K562 (cell line): ENCODE data around the gene GPR68. TPM values are rescaled to one million over a fixed set of nuclear protein-coding genes. Genes with fewer than 3 reads are reported as not detected.
"Not testable (repeated sequence)": the region's sequence is repeated elsewhere in the genome, so short reads cannot be mapped to it uniquely, and the experiment has no call there.

ENCODE experiments used
- ATAC-seq: fragments of 200-7000 bp; cut with Tn5 transposase; 3 replicates; pipeline ENCODE4 v1.9.1; 2020; ENCODE audit warnings: moderate library complexity
- BruUV-seq: library from RNA; stranded (reverse); fragments of 400-500 nt; replicated peaks from 2 replicates; lab custom pipeline; 2021; lab: Mats Ljungman, UMichigan
- CTCF ChIA-PET: fragments of 300-600 bp; formaldehyde crosslinking; extraction: SDS; loops from one replicate; lab custom pipeline; 2021; ENCODE audit warnings: low intra/inter-chr PET ratio; lab: Yijun Ruan, JAX
- POLR2A ChIA-PET: fragments of 300-600, 350-650 bp; sonication (Branson Sonifier 250); formaldehyde crosslinking; extraction: SDS; loops from one replicate; lab custom pipeline; 2021; ENCODE audit warnings: antibody characterized with exemption, inconsistent platforms; lab: Yijun Ruan, JAX
- DNase-seq, 4 experiments: peaks; one replicate each; pipeline versions ENCODE4 v3.0.0 to v3.0.0-alpha.2; 2011 to 2018; ENCODE audit warnings: low spot score in 3 of 4, mixed read lengths in 3 of 4; ENCODE audit errors: extremely low read depth in 1 of 4
- FAIRE-seq: peaks from 2 replicates; lab custom pipeline; 2011; peaks lifted over from hg19 to GRCh38; lab: Jason Lieb, UNC
- H2AFZ ChIP-seq: 2 replicates; pipeline ENCODE4 v1.6.0; 2011; ENCODE audit warnings: low read depth, low read length, control low read depth, inconsistent platforms
- H3K27ac ChIP-seq: fragments of 200-600 bp; 3 replicates; pipeline ENCODE4 v1.8.0; 2011; ENCODE audit warnings: low read depth, mild to moderate bottlenecking, control low read depth, inconsistent platforms, low read length, moderate library complexity, mixed read lengths; ENCODE audit errors: extremely low read depth
- H3K27me3 ChIP-seq, 2 experiments: fragments of 300-600 bp in 1 of 2; 2 replicates in 1 of 2; 3 replicates in 1 of 2; pipeline versions ENCODE4 v1.6.0 to v1.8.0; 2011; ENCODE audit warnings: inconsistent platforms in 2 of 2, low read length in 2 of 2, mild to moderate bottlenecking in 1 of 2, mixed read lengths in 1 of 2, moderate library complexity in 1 of 2; ENCODE audit not compliant: control insufficient read depth in 2 of 2, insufficient read depth in 2 of 2
- H3K36me3 ChIP-seq: fragments of 300-600 bp; 3 replicates; pipeline ENCODE4 v1.8.0; 2011; ENCODE audit warnings: mild to moderate bottlenecking, low read length, inconsistent platforms; ENCODE audit not compliant: control insufficient read depth, insufficient read depth
- H3K4me1 ChIP-seq, 2 experiments: fragments of 200-600 bp in 1 of 2; replicated peaks in 1 of 2; 2 replicates in 1 of 2; 3 replicates in 1 of 2; pipeline versions ENCODE4 v1.5.1 to v1.8.0; 2011; ENCODE audit warnings: inconsistent platforms in 2 of 2, low read length in 2 of 2, mild to moderate bottlenecking in 1 of 2, mixed read lengths in 1 of 2, moderate library complexity in 1 of 2; ENCODE audit not compliant: control insufficient read depth in 2 of 2, insufficient read depth in 2 of 2
- H3K4me2 ChIP-seq: 2 replicates; pipeline ENCODE4 v1.6.1; 2011; ENCODE audit warnings: low read length, control low read depth, inconsistent platforms, mixed read lengths; ENCODE audit not compliant: insufficient read depth
- H3K4me3 ChIP-seq: fragments of 200-600 bp; sonication (generic), shearing (Covaris generic); 2 replicates; pipeline ENCODE4 v1.5.1; 2016; ENCODE audit warnings: control low read depth, inconsistent platforms
- H3K79me2 ChIP-seq: fragments of 200-600 bp; 3 replicates; pipeline ENCODE4 v1.8.0; 2011; ENCODE audit warnings: low read length, inconsistent platforms; ENCODE audit not compliant: control insufficient read depth, insufficient read depth
- H3K9ac ChIP-seq, 2 experiments: 2 replicates each; pipeline versions ENCODE4 v1.6.0 to v1.6.1; 2011; ENCODE audit warnings: low read depth in 2 of 2, low read length in 2 of 2, control low read depth in 1 of 2, inconsistent platforms in 1 of 2, mild to moderate bottlenecking in 1 of 2, mixed read lengths in 1 of 2; ENCODE audit not compliant: insufficient read depth in 1 of 2
- H3K9me1 ChIP-seq: one replicate; pipeline ENCODE4 v1.6.0; 2011; ENCODE audit warnings: inconsistent platforms, mild to moderate bottlenecking, low read length, moderate library complexity; ENCODE audit not compliant: control insufficient read depth, insufficient read depth
- H3K9me3 ChIP-seq: replicated peaks from 2 replicates; pipeline ENCODE4 v1.5.1; 2011; ENCODE audit warnings: low read depth, low read length, inconsistent platforms; ENCODE audit not compliant: control insufficient read depth, insufficient read depth
- H4K20me1 ChIP-seq: replicated peaks from 2 replicates; pipeline ENCODE4 v1.6.1; 2011; ENCODE audit warnings: low read length, inconsistent platforms, mixed read lengths; ENCODE audit not compliant: control insufficient read depth, insufficient read depth
- NFIC ChIP-seq: fragments of 450-650 bp; IDR thresholded peaks from 2 replicates; pipeline ENCODE4 v1.6.1; 2017; ENCODE audit warnings: mild to moderate bottlenecking, inconsistent platforms
- SLC30A9 ChIP-seq: fragments of 250-450 bp; sonication (Bioruptor Pico); IDR thresholded peaks from 2 replicates; pipeline ENCODE4 v1.8.0; 2022; ENCODE audit warnings: mild to moderate bottlenecking, moderate library complexity
- WGBS: fragments of 100-300 bp; shearing (Covaris generic); methylation state at CpG from one replicate; pipeline ENCODE4 v1.1.6; 2016; ENCODE audit warnings: low coverage, mixed read lengths; ENCODE audit not compliant: insufficient coverage; ENCODE audit errors: missing lambda C conversion rate; 5-methylcytosine and 5-hydroxymethylcytosine counted together
- in situ Hi-C: fragments of 300-500 bp; cut with MboI; formaldehyde crosslinking; loops from 4 replicates; pipeline ENCODE4 v1.15.0; 2018; ENCODE audit warnings: inconsistent platforms, mixed read lengths
- intact Hi-C: fragments of 100-400 bp; cut with micrococcal nuclease; formaldehyde crosslinking; loops from 2 replicates; pipeline ENCODE4 v1.14.2; 2022
- polyA plus RNA-seq, 8 experiments: library from polyadenylated mRNA; depleted of rRNA in 4 of 8; stranded (reverse) in 5 of 8; unstranded in 3 of 8; fragments of >200 nt; fragmentation: Nextera tagmentation in 2 of 8; fragmentation: Illumina TruSeq in 1 of 8; extraction: Ambion mirVana in 2 of 8; extraction: Trizol in 1 of 8; gene quantifications; 2 replicates each; pipeline versions ENCODE4 v1.2.1 to v1.2.3, GENCODE V29; 2011 to 2014; ENCODE audit warnings: inconsistent platforms in 1 of 8, missing spikeins in 1 of 8
- total RNA-seq, 7 experiments: library from RNA; depleted of rRNA in 6 of 7; stranded (reverse); fragments of >200 nt in 6 of 7; fragmentation: Illumina TruSeq in 2 of 7; extraction: Trizol in 2 of 7; gene quantifications; 2 replicates each; pipeline versions ENCODE4 v1.2.1 to v1.2.3, GENCODE V29; 2011 to 2021; ENCODE audit warnings: low replicate concordance in 1 of 7

Gene GPR68
- total and polyA plus RNA-seq, 9 of the 15 experiments (the other 6 are each of a cell fraction or from before 2014, with no cell fraction given), result 0.41 to 9.4 (median 3.7) TPM

DNA sequence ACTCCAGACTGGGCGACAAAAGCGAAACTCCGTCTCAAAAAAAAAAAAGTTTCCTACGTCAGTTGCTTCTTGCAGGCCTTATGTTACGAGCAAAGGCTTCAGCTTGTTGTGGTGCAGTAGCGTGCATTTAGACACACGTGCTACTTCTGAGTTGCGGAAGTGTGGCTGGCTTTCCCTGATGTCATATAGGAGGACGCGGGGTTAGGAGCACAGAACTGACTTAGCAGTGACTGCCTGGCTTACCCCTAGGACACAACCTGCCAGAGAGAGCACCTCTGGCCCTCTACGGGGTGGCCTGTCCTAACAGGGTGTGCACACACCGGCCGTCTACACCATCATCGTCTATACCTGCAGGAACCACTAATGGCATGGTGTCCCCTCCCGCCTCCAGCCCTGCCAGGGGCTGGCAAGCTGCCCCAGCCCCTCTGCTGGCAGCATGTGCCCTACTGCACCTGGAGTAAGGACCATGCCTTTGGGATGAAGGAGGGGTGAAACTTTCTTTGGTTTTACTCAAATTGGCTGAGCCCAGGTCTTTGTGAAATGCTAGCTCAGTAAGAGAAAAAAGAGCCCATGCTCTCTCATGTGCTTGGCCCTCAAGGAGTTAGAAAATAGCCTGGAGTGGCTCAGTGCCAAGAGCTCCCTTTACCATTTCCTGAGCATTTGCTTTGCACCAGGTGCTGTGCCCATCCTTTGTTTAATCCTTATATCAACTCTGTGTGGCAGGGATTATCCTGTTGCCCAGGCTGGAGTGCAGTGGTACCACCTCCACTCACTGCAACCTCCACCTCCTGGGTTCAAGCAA is 1.7 kb upstream of the GPR68 start:
- TF ChIP-seq NFIC (peak; percentile 14; the same call in 1 of the 2 replicates), SLC30A9 (CRISPR knock-in tag) (no peak)
- Histone ChIP-seq H3K27me3 (no peaks in the 10 kb centered on the region), H3K79me2 (no peaks in the 10 kb centered on the region; the same call in 2 of the 3 replicates), H3K9me1 (no peaks in the 10 kb centered on the region), H3K36me3 (no peaks in the 10 kb centered on the region), H3K9me3 (no peaks in the 10 kb centered on the region), H2AFZ (no peak overlapping the region), H3K9ac (no peak overlapping the region), H3K4me3 (no peak overlapping the region), H3K4me1 (peaks cover 0 to 5% of the 10 kb centered on the region in 2 experiments; a peak in 2 of 5 replicates), H3K27ac (no peak overlapping the region), H3K4me2 (no peak overlapping the region), H4K20me1 (no peaks in the 10 kb centered on the region)
- in situ Hi-C loops (no loop called here), intact Hi-C loops (no loop called here)
- DNase-seq (no peak), FAIRE-seq (no peak), ATAC-seq (no peak)
- POLR2A ChIA-PET, result interaction anchor here (1.0 kb wide), 1 partner anchor 11 kb away, joined by 3 read pairs; no protein-coding TSS in a partner anchor
- no TSS peak for BruUV-seq
- CTCF ChIA-PET, result no interaction called here
- WGBS, result 83% methylated on average over 13 of the region's 15 CpGs

DNA sequence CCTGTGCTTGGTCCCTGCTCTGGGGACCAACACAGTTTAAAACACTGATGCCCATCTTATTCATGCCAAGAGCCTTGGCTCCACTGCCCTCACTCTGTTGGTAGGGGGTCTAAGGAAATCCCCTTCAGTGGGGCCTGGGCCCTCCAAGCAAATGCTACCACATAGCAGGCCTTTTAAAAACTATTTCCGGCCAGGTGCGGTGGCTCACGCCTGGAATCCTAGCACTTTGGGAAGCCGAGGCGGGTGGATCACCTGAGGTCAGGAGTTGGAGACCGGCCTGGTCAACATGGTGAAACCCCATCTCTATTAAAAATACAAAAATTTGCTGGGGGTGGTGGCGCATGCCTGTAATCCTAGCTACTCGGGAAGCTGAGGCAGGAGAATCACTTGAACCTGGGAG is 1.1 kb upstream of the GPR68 start:
- H2AFZ ChIP-seq, H3K9ac ChIP-seq, H3K36me3 ChIP-seq, intact Hi-C loops, ATAC-seq, H3K27ac ChIP-seq, DNase-seq, BruUV-seq, H3K4me3 ChIP-seq, in situ Hi-C loops, CTCF ChIA-PET, POLR2A ChIA-PET, H3K4me2 ChIP-seq, H3K9me1 ChIP-seq, H3K4me1 ChIP-seq, H3K9me3 ChIP-seq, H4K20me1 ChIP-seq, H3K27me3 ChIP-seq, H3K79me2 ChIP-seq, FAIRE-seq: not testable (repeated sequence)
- WGBS, result 87% methylated on average over 8 of the region's 8 CpGs
